Forelimb muscle (tissue), 1 donor: Measurements from ENCODE around the gene HAGHL. TPM values are rescaled to one million over a fixed set of nuclear protein-coding genes. Genes with fewer than 3 reads are reported as not detected.
"Not testable (repeated sequence)": the region's sequence is repeated elsewhere in the genome, so short reads cannot be mapped to it uniquely, and the experiment has no call there.

Experiments
- DNase-seq: peaks from one replicate; pipeline ENCODE4 v3.0.0-alpha.2; 2013; ENCODE audit warnings: low read depth
- polyA plus RNA-seq: library from polyadenylated mRNA; unstranded; fragments of 120-200 nt; gene quantifications from one replicate; pipeline ENCODE4 v1.2.1, GENCODE V29; 2013; ENCODE audit not compliant: insufficient read length

HAGHL gene
- polyA plus RNA-seq, 1 donor: 3.2 TPM

DNA sequence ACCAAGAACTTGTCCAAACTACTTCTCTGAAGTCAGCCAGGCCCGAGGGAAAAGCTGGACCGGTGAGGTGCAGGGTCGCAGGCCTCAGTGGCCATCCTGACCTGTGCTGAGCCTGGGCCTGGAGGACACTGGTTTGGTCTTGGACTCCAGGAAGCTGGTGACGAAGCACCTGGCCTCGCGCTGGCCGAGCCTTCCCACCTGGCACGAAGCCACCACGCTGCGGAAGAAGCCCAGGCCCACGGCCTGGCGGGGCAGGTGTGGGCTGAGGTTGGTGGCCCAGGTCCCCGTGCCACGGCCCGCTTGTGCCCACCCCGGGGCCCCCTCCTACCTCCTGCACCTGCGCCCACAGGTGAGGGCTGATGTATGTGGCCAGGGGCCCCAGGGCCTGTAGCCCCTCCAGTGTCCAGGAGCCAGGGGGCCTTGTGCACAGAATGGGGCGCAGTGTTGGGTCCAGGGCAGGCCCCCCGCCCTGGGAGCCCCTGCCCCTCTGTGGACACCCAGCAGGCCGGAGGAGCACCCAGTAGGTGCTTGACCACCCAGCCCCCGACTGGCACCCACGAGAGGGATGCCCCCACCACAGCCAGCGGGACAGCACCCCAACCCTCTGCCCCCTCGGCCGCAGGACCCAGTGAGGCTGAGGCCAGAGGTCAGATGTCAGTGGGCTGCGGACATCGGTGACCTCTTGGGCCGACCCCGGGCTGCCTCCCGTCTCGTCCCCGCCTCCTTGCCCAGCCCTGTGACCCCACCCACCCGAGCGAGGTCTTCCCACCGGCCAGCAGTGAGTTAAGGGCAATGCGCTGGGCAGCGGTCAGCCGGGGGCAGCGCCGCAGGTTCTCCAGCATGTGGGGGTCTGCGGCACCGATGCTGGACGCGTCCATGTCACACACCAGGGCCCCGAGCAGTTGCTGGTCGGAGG, 47.4 kb downstream of the HAGHL start:
- DNase-seq: no peak

GRCh38 chr16:775236-775796, 48.4 kb downstream of the HAGHL start:
- DNase-seq: no peak

- not testable (repeated sequence) for DNase-seq
Measured at GRCh38 chr16:776298-776697, 49.4 kb downstream of the HAGHL start.

DNA sequence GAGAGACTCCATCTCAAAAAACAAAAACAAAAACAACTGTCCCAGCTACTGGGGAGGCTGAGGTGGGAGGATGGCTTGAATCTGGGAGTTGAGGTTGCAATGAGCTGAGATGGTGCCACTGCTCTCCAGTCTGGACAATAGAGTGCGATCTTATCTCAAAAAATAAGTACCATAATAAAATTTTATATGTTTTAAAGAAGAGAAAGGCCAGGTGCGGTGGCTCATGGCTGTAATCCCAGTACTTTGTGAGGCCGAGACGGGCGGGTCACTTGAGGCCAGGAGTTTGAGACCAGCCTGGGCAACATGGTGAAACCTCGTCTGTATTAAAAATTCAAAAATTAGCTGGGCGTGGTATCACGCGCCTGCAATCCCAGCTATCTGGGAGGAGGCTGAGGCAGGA, 49.9 kb downstream of the HAGHL start:
- no peak for DNase-seq

GRCh38 chr16:777826-778225, 50.9 kb downstream of the HAGHL start:
- no peak for DNase-seq

- no peak for DNase-seq
Measured at GRCh38 chr16:778447-778846, 51.5 kb downstream of the HAGHL start.

GRCh38 chr16:778909-779527, 52.1 kb downstream of the HAGHL start:
- no peak for DNase-seq

Other genes with a start within 250 kb of the HAGHL start
- 24.6 TPM for gene CAPN15, start 199.4 kb upstream of the HAGHL start, polyA plus RNA-seq
- gene PRR35, start 166.7 kb upstream of the HAGHL start, polyA plus RNA-seq: 0.14 TPM
- gene NHLRC4, start 160.1 kb upstream of the HAGHL start, polyA plus RNA-seq: 0.99 TPM
- gene PIGQ, start 157.1 kb upstream of the HAGHL start, polyA plus RNA-seq: 16.1 TPM
- gene RAB40C, start 137.0 kb upstream of the HAGHL start, polyA plus RNA-seq: 12.6 TPM
- gene WFIKKN1, start 96.1 kb upstream of the HAGHL start, polyA plus RNA-seq: 0.76 TPM
- 36.6 TPM for gene METTL26, start 90.8 kb upstream of the HAGHL start, polyA plus RNA-seq
- 14.5 TPM for gene MCRIP2, start 85.3 kb upstream of the HAGHL start, polyA plus RNA-seq
- gene WDR90, start 77.7 kb upstream of the HAGHL start, polyA plus RNA-seq: 17.9 TPM
- gene RHOT2, start 59.0 kb upstream of the HAGHL start, polyA plus RNA-seq: 58.3 TPM
- 1.8 TPM for gene RHBDL1, start 51.4 kb upstream of the HAGHL start, polyA plus RNA-seq
- gene STUB1, start 46.7 kb upstream of the HAGHL start, polyA plus RNA-seq: 88.0 TPM
- 35.1 TPM for gene JMJD8, start 42.8 kb upstream of the HAGHL start, polyA plus RNA-seq
- gene WDR24, start 36.7 kb upstream of the HAGHL start, polyA plus RNA-seq: 7.1 TPM
- 0.34 TPM for gene FBXL16, start 21.3 kb upstream of the HAGHL start, polyA plus RNA-seq
- 26.1 TPM for gene METRN, start 12.0 kb upstream of the HAGHL start, polyA plus RNA-seq
- 15.4 TPM for gene ANTKMT, start 6.0 kb upstream of the HAGHL start, polyA plus RNA-seq
- gene CCDC78, start 663 bp upstream of the HAGHL start, polyA plus RNA-seq: 1.5 TPM
- gene CIAO3, start 13.9 kb downstream of the HAGHL start, polyA plus RNA-seq: 18.0 TPM
- gene MSLN, start 33.6 kb downstream of the HAGHL start, polyA plus RNA-seq: 0.34 TPM
- 10.3 TPM for gene RPUSD1, start 61.3 kb downstream of the HAGHL start, polyA plus RNA-seq
- gene CHTF18, start 61.5 kb downstream of the HAGHL start, polyA plus RNA-seq: 15.4 TPM
- gene GNG13, start 73.6 kb downstream of the HAGHL start, polyA plus RNA-seq: not detected
- gene LMF1, start 243.9 kb downstream of the HAGHL start, polyA plus RNA-seq: 9.4 TPM